ENCODE measurements around the gene CLIC5.

Gene CLIC5

DNA sequence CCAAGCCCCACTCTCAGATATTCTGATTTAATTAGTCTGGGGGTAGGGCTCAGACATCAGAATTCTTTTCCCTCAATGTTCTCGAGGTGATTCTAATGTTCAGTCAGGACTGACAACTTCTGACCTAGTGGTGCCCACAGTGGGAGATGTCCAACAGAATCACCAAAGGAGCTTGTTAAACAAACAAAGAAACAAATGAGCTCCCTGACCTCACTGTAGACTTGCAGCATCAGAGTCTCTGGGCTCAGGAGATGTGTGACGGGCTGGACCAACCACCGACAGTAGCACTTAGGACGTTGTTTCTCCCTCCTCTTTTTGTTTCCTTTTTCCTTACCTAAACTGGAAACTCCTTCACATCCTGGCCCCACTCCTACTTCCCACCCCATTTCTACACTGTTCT is 49.3 kb downstream of the CLIC5 start:
- no peak for DNase-seq (ENCODE audit: low read depth in 1 of 2, low spot score in 1 of 2)

DNA sequence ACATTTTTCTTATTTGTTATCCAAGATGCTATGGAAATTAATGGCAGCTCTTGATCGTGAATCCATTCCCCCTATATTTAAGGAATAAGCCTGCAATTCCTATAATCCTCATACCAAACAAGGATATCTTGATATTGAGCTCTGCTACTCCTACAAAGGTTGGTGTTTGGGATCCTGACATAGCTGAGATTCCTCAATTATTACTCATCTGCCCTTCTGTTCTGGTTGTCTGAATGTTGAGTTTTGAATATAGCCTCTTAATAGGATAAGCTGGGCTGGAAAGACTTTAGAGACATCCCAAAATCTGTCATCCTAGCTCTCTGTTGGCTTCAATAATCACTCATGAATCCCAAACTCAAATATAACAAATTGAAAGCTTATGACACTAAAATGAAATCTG is 49.9 kb downstream of the CLIC5 start:
- DNase-seq (ENCODE audit: low read depth in 1 of 2, low spot score in 1 of 2): no peak

DNA sequence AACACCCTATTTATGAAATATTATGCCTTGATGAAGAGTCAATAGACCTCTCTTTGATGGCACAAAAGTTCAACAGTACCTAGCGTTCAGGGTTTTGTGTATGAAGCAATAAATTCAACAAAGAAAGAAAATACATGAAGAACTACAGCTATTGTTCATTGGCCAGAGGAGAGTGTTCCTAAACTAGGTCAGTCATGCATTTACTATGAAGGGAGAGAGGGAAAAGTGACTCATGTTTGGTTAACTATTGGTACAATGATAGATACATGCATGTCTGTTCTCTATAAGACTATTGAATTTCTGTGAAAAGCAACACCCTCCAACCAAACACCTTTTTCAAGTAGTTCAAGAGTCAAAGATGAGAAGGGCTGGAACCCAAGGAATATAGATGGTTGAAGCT is 50.7 kb downstream of the CLIC5 start:
- no peak for DNase-seq (ENCODE audit: low read depth in 1 of 2, low spot score in 1 of 2)

DNA sequence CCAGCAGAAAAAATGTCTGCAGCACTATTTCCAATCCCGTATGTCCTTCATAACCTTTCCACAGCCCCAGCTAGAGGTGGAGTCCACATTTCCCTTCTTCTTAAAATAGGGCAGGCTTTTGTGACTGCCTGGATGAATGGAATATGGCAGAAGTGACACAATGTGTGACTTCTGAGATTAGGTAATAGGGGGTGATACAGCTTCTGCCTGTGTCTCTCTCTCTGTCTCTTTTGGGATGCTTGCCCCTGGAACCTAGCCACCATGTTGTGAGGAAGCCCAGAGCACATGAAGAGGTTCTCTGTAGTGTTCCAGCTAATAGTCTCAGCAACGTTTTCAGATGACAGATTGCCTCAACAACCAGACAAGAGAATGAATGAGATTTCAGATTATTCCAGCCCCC is 51.4 kb downstream of the CLIC5 start:
- no peak for DNase-seq (ENCODE audit: low read depth in 1 of 2, low spot score in 1 of 2)

- no peak for DNase-seq (ENCODE audit: low read depth in 1 of 2, low spot score in 1 of 2)
These were observed 51.8 kb downstream of the CLIC5 start for GRCh38 chr6:45963896-45964295.

DNA sequence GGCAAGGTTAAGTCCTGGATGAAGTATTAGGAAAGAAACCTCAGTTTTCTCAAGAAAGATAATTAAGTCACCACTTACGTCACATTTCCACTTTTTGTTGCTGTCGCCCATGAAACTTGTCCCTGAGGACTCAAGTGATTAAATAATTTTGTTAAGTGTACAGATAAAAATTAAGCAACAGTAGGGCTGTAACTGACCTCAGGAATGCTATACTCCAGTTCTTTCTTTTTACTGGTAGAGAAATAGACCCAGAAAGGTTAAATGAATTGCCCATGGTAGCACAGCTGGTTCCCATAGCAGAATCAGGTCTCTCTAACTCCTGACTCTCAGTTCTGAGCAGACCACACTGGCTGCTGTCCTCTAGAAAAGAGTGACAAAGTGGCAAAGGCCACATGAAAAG is 54.5 kb downstream of the CLIC5 start:
- DNase-seq (ENCODE audit: low read depth in 1 of 2, low spot score in 1 of 2): no peak

DNA sequence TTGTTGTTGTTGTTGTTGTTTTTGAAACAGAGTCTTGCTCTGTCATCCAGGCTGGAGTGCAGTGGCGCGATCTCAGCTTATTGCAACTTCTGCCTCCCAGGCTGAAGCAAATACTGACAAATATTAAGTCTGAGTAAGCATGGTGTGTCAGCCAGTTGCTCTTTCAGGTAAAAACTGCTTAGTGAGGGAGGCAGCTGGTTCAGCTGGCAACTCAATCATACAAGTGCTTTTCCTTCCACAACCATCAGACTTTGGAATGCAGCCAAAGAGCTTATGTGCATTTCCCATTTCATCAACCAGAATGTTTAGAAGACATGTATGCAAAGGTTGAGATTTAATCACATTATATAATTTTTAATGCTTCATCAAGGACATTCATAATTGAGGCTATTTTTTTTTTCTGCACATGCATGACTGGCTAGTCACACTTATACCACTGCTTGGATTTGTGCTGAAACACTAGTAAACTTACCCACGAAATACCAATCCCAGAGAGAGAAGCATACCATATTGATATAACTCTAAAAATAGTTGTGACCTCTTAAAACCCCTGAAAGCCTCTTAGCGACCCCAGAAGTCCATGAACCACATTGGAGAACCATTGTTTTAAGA is 56.0 kb downstream of the CLIC5 start:
- DNase-seq (ENCODE audit: low read depth in 1 of 2, low spot score in 1 of 2): no peak

- DNase-seq (ENCODE audit: low read depth in 1 of 2, low spot score in 1 of 2): no peak
These were observed 59.0 kb downstream of the CLIC5 start for GRCh38 chr6:45956663-45957062.

DNA sequence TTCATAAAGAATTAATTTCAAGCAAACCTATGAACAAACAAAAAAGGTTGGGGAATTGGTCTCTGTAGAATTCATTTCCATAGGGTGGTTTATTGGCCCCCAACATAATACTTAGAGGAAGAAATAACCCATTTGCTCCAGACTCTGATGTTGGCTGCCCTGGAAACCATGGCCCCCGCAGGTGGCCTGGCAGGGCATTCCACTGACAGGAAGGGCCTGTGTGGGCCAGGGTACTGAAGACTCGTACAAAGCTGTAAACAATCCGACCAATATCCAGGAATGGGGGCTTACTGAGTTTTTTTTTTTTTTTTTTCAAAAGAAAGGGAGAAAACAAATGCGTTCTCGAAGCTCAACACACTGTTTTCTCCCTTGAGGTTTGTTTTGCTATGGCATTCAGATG is 59.5 kb downstream of the CLIC5 start:
- no peak for DNase-seq (ENCODE audit: low read depth in 1 of 2, low spot score in 1 of 2)

- no peak for DNase-seq (ENCODE audit: low read depth in 1 of 2, low spot score in 1 of 2)
These were observed 60.1 kb downstream of the CLIC5 start for GRCh38 chr6:45955597-45955996.

DNA sequence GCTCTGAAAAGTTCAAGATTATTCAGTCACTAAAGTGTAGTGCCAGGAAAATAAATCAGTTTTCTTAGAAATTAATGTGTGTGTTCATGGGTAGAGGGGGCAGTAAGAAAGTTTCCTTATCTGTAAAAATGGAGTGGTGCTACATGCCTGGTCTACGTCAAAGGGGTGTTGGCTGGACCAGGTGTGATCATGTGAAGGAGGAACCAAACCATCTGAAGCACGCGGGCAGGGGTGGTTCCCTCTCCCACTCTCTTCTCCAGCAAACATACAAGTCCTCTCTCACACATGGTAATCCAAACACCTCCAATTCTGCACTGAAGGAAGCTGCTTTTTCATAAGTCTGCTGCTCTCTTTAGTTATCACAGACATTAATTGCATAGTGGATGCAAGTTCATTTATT is 63.1 kb downstream of the CLIC5 start:
- no peak for DNase-seq (ENCODE audit: low read depth in 1 of 2, low spot score in 1 of 2)

GRCh38 chr6:45952168-45952529 is 63.5 kb downstream of the CLIC5 start:
- no peak for DNase-seq (ENCODE audit: low read depth in 1 of 2, low spot score in 1 of 2)

- DNase-seq (ENCODE audit: low read depth in 1 of 2, low spot score in 1 of 2): no peak
These were observed 64.1 kb downstream of the CLIC5 start for GRCh38 chr6:45951321-45952167.

- no peak for DNase-seq (ENCODE audit: low read depth in 1 of 2, low spot score in 1 of 2)
These were observed 66.4 kb downstream of the CLIC5 start for GRCh38 chr6:45949256-45949655.

- DNase-seq (ENCODE audit: low read depth in 1 of 2, low spot score in 1 of 2): no peak
These were observed 67.9 kb downstream of the CLIC5 start for GRCh38 chr6:45947807-45948206.

DNA sequence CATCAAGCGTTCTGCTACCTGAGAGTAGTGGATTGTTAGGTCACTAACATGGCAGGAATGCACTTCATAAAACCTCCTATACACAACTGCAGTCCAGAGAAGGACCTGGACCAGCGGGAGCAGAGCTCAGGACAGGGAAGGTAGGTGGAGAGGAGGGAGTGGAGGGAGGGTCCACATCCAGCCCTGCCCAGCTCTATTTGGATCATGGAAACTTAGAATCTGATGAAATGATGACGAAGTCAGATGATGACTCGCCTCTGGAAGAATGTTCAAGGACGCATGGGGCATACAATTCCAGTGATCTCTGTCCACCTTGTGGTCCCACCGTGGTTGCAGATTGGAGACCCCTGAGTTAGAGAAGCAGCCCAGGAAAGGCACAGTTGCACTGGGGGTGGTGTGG is 68.8 kb downstream of the CLIC5 start:
- no peak for DNase-seq (ENCODE audit: low read depth in 1 of 2, low spot score in 1 of 2)

DNA sequence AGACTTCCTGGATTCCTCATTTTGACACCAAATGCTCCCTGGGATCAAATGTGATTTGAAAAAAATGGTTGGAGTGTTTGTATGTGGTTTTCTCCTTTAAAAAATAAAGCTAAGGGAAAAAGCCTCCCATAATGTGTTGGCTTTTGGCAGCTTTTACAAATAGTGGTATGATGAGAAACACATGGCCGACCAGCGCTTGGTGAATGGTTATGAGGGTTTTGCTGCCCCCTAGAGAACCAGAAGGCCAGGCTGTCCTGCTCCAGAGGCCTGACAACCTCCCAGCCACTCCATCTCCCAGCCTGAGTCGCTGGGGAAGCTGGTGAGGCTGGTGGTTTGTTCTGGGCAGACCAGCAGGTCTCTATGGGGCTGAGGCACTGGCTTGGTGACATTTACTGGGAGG is 69.3 kb downstream of the CLIC5 start:
- DNase-seq (ENCODE audit: low read depth in 1 of 2, low spot score in 1 of 2): no peak

GRCh38 chr6:45942953-45943352 is 72.7 kb downstream of the CLIC5 start:
- no peak for DNase-seq (ENCODE audit: low read depth in 1 of 2, low spot score in 1 of 2)

DNA sequence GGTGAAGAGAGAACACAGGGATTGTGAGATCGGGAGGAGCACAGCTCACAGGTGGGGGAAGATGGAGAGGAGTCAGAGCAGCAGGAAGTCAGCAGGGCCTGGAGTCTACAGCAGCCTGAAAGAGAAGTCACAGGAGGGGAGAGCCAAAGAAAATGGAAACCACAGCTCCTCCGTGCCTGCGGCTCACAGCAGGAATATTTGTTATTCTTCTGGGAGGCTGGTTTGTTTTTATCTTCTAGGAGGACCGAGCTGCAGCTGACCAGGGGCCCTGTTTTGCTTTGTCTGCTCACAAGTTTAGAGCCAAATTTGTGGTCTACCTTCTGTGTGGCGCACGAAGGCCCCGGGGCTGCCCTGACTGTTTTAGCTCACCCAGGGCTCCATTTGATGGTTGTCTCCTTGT is 81.8 kb downstream of the CLIC5 start:
- DNase-seq (ENCODE audit: low read depth in 1 of 2, low spot score in 1 of 2): no peak

DNA sequence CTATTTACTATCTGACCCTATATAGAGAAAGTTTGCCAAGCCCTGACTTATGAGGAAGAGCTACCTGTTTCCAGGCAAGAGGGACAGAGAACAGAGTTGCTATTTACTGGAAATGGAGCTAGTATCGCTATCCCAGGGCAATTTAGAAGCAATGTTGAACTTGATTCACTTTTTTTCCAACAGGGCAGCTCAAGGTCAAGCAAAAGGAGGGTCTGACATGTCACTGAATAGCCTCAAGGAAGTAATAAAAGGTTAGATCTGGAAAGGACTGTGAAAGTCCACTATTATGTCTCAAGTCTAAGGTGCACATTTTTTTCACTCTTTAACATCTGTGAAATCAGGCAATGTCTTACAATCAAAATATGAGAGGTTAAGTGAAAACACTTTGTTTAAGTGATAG is 84.4 kb downstream of the CLIC5 start:
- no peak for DNase-seq (ENCODE audit: low read depth in 1 of 2, low spot score in 1 of 2)

DNA sequence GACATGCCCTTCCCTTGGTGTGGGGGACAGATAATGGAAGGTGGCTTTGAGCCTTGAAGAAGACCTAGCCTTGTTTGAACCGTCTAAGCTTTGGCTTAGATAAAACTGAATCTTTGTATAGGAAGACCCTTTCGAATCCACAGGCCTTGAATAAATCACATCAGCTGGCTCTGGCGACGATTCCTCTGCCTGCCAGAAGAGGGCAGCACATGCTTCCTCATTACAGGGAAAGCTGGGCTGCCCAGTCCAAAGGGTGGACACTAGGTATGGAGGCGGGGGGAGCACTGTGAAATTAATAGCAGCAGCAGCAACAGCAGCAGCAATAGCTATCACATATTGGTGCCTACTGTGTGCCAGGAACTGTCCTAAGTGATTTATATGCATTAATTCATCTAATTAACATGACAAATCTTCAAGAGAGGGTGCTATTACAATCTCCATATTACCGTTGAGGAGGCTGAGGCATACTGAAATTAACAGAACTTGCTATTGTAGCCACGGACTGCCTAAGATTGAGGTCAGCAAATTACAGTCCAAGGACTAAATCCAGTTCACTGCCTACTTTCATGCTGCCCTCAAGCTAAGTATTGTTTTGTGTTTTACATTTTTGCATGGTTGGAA is 85.1 kb downstream of the CLIC5 start:
- peak; percentile 13 to 28 for DNase-seq (ENCODE audit: low read depth in 1 of 2, low spot score in 1 of 2)
